ENCODE measurements around the gene VSNL1.

The VSNL1 gene

GRCh38 chr2:17584689-17585088, 44.2 kb downstream of the VSNL1 start:
- DNase-seq, result no peak

GRCh38 chr2:17587469-17587868, 47.0 kb downstream of the VSNL1 start:
- DNase-seq, result no peak

GRCh38 chr2:17588031-17588430, 47.5 kb downstream of the VSNL1 start:
- no peak for DNase-seq

- DNase-seq, result no peak
Observed at GRCh38 chr2:17589406-17590035, 49.0 kb downstream of the VSNL1 start.

- no peak for DNase-seq
Observed at GRCh38 chr2:17590342-17590911, 49.9 kb downstream of the VSNL1 start.

GRCh38 chr2:17591846-17592245, 51.4 kb downstream of the VSNL1 start:
- peak; percentile 15 for DNase-seq

GRCh38 chr2:17592731-17593409, 52.4 kb downstream of the VSNL1 start:
- DNase-seq, result peak; percentile 47

GRCh38 chr2:17593445-17593840, 52.9 kb downstream of the VSNL1 start:
- no peak for DNase-seq

- peak; percentile 82 for DNase-seq
Observed at GRCh38 chr2:17593841-17594491, 53.5 kb downstream of the VSNL1 start.

GRCh38 chr2:17594533-17595401, 54.3 kb downstream of the VSNL1 start:
- no peak for DNase-seq

GRCh38 chr2:17599617-17600016, 59.1 kb downstream of the VSNL1 start:
- no peak for DNase-seq

- DNase-seq, result no peak
Observed at GRCh38 chr2:17600556-17601204, 60.2 kb downstream of the VSNL1 start.

- no peak for DNase-seq
Observed at GRCh38 chr2:17604050-17604449, 63.6 kb downstream of the VSNL1 start.

GRCh38 chr2:17605696-17606095, 65.2 kb downstream of the VSNL1 start:
- DNase-seq, result no peak

GRCh38 chr2:17606851-17607250, 66.4 kb downstream of the VSNL1 start:
- no peak for DNase-seq

- DNase-seq, result no peak
Observed at GRCh38 chr2:17607379-17607778, 66.9 kb downstream of the VSNL1 start.

GRCh38 chr2:17608251-17608650, 67.8 kb downstream of the VSNL1 start:
- DNase-seq, result no peak

GRCh38 chr2:17610521-17610920, 70.0 kb downstream of the VSNL1 start:
- DNase-seq, result no peak

- no peak for DNase-seq
Observed at GRCh38 chr2:17611036-17611435, 70.5 kb downstream of the VSNL1 start.

- DNase-seq, result no peak
Observed at GRCh38 chr2:17614174-17614930, 73.9 kb downstream of the VSNL1 start.

GRCh38 chr2:17615147-17615546, 74.7 kb downstream of the VSNL1 start:
- no peak for DNase-seq
